NCI-H1092 (cell line): ENCODE measurements around the gene RNF151.
"Not testable (repeated sequence)": the region's sequence is repeated elsewhere in the genome, so short reads cannot be mapped to it uniquely, and the experiment has no call there.

Experiments used
- DNase-seq: peaks from one replicate; lab custom pipeline; 2025; lab: John Stamatoyannopoulos, UW

The RNF151 gene

DNA sequence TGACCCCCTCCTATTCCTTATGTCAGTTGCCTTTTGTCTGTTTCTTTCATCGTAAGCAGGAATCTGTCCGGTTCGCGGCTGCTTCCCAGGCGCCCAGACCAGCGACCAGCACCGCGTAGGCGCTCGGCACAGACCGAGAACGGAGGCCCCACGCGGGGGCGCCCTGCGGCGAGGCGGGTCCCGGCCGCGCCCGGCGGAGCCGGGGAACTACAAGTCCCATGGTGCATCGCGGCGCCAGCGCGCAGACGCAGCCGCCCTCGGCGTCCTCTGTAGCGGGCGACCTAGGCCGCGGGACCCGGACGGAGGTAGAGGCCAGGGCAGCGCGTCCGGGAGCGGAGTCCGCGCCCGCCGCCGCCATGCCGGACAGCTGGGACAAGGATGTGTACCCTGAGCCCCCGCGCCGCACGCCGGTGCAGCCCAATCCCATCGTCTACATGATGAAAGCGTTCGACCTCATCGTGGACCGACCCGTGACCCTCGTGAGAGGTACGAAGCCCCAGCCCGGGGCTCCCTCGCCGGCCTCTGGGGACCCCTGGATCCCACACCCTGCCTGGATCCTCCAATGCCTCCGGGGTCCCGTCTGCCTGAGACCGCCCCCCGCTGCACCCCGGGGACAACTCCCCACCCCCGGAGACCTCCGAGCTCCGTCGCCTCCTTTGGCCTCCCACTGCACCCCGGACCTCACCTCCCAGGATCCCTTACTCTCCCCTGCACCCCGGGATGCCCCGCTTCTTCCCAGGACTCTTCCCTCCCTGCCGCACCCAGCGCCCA is 7.2 kb upstream of the RNF151 start, which contains the start of gene NDUFB10:
Gene NDUFB10, plus strand, starts transcription at position 270 of the 771 bp plus-strand sequence. Its CDS starts 87 bp downstream, at position 357.
- peak; percentile 83 for DNase-seq

DNA sequence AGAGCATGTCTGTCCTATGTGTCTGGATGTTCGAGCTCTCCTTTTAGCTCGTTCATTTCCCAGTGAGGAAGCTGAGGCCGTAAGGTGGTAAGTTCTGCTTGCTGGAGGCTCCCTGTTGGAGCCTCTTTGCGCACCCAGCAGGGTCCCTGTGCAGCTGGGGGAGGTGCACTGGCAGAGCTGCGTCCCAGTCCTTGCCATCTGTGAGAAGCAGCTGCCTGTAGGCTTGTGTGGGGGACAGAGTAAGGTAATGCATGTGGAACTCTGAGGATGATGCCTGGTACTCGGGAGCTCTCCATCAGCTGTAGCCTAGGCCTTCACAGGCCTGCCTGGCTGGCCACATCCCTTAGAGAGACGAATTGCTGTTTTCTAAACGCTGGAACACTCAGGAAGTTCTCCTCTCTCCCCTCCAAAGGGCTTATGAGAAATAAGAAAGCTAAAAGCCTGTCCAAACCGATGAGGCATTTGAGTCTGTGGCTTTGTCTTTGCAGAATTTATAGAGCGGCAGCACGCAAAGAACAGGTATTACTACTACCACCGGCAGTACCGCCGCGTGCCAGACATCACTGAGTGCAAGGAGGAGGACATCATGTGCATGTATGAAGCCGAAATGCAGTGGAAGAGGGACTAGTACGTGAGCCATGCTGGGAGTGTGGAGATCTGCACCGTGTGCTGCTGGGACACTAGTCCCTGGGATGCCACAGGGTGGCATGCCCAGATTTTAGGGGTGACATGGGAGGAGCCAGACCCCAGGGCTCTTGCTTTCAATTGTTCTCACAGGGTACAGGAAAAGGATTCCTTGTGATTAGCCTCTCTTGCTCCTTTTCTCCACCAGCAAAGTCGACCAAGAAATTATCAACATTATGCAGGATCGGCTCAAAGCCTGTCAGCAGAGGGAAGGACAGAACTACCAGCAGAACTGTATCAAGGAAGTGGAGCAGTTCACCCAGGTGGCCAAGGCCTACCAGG is 5.7 kb upstream of the RNF151 start:
- no peak for DNase-seq

DNA sequence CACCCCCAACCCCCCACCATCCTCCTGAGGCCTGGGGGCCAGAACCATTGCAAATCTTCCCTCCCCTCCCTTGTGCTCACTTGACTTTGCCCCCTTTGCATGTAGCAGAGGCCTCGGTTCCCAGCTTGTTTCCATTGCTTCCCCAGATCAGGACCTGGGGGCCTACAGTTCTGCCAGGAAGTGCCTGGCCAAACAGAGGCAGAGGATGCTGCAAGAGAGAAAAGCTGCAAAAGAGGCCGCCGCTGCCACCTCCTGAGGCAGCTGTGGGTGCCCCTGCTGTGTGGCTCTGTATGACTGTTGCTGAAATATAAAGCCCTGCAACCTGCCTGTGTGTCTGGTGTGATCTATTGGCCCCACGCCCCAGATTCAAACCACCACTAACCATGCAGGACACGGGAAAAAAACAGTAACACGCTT is 5.0 kb upstream of the RNF151 start:
- no peak for DNase-seq

DNA sequence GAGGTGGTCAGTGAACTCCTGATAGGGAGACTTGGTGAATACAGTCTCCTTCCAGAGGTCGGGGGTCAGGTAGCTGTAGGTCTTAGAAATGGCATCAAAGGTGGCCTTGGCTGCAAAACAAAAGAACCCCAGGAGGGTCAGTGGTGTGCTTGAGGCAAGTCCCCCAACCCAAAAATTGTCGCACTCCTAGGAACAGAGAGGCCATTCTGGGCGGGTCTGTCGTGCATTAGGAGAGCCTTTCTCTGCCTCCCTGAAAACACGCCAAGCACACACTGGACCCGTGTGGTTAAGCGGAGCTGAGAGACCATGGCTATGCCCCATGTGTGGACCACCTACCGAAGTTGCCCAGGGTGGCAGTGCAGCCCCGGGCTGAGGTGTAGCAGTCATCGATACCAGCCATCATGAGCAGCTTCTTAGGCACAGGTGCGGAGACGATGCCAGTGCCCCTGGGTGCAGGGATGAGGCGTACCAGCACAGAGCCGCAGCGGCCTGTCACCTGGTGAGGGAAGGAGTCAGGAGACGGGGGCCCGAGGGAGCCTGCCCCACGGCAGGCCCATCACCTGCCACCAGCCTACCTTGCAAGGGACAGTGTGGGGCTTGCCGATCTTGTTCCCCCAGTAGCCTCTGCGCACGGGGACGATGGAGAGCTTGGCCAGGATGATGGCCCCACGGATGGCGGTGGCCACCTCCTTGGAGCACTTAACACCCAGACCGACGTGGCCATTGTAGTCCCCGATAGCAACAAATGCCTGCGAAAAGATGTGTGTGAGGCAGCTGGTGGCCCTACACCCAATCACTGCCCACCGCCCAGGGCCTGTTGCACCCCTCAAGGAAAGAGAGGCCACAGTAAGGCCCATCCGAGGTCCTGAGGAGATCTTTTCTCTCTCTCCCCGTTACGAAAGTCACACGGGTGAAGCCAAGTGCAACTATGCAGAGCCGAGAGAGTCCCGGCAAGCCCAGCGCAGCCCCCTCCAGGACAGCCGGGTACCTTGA is 4.2 kb upstream of the RNF151 start:
- not testable (repeated sequence) for DNase-seq

DNA sequence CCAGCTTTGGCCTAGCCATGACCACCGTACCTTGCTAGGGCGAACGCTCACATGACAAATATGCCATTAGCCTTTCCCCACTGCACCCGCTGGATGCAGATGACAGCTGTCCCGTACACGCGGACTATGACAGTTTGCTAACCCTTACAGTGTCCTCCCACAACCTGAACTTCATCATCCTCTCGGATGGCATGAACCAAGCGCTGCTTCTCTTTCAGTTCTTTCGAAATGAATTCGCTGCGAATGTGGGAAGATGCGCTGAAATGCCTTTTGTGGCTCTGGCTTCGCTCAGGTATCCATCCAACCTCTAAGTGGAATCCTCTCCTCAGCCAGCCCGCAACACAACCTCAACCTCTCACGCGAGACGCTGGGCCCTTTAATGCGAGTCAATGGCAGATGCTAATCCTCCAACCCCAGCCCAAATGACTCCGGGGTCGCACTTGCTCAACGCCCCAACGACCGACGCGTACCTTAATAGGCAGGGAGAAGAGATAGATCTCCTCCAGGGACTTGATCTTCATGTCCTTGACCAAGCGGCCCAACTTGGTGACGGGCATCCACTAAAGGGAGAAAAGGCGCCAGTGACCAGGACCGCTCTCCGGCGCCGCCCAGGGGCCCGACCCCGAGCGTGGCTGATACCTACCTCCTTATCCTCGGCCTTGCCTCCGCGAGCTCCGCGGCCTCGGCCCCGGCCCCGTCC is 2.7 kb upstream of the RNF151 start:
- no peak for DNase-seq

DNA sequence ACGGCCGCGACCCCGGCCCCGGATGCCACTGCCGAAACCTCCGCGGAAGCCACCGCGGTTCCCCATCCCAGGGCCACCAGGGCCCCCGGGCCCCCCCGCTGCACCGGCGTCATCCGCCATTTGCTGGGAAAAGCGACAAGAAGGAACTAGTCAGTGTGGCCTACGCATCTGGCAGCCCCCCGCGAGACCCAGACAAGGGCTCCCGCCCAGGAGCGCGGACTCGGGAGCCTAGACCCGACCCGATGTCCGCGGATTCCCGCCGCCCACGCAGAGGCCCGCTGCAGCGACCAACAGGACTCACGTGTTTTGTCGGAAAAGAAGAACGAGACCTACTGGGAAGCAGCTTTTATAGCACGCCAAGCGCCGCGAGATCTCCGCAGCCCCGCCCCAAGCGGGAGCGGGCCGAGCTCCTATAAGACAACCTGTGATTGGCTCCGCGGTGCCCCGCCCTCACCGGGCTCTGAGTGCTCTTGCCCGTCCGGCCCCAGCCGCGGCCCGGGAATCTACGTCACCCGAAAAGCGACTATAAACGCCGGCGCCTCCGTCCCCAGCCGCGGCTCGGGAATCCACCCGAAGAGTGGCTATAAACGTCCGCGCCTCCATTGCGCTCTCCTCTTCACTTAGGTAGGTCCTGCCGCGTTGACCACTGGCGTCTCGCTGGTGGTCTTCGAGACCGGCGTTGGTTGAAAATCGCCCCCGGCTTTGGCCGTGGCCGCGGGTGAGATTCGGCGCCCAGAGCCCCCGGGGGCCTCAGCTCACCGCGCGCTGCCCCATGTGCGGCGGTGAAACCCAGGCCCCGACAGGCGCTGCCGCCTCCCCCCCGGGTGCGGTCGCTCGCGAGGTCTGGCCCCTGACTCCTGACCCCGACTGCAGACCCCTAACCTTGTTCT is 1.9 kb upstream of the RNF151 start, which contains the start of gene RPS2:
Gene RPS2, minus strand, starts transcription at position 321 of the 890 bp plus-strand sequence. Its CDS starts 201 bp downstream, at position 120.
- DNase-seq, result peak; percentile 99

DNA sequence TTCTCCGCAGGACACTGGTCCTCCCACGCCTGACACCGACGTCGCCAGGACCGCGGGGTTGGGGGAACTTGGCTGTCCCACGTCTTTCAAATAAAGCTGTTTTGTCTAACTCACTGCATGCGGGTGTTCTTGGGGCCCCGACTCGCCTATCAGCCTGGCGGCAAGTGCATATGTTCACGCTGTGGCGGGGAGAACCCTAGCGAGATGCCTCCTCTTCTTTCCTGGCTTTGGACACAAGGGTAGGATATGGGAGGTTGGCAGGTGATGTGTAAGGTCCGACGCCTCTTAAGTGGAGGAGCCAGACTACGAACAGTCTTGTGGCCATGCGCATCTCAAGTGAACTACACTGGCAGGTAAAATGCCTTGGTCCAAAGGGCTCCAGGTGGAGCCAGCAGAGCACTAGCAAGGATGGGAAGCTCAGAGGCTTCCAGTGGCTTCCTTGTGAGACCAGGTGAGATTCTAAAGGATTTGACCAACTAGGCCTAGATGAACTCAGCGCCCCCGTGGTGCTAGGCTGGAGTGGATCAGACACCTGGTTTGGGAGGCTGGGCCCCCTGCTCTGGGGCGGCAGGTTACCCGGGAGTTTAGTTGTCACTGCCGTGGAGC is 1.2 kb upstream of the RNF151 start:
- no peak for DNase-seq

DNA sequence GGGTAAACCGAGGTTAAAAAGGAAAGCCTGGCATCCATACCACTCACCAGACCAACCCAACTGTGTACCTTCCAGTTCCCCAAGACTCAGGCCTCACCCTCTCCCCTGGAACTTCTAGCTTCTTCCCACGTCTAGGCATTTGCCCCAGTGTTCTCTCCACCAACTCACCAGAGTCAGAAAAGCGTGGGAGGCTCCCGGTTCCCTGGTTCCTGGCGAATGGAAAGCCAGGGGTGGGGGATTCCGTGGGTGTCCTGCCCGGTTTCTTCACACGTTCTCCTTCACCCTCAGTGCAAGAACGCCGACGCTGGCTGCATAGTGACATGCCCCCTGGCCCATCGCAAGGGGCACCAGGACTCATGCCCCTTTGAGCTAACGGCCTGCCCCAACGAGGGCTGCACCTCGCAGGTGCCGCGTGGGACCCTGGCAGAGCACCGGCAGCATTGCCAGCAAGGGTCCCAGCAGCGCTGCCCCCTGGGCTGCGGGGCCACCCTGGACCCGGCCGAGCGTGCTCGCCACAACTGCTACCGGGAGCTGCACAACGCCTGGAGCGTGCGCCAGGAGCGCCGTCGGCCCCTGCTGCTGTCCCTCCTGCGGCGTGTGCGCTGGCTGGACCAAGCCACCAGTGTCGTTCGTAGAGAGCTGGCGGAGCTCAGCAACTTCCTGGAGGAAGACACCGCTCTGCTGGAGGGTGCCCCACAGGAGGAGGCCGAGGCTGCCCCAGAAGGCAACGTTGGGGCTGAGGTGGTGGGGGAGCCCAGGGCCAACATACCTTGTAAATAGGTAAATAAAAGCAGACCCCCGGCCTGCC is 1.7 kb downstream of the RNF151 start:
- no peak for DNase-seq

DNA sequence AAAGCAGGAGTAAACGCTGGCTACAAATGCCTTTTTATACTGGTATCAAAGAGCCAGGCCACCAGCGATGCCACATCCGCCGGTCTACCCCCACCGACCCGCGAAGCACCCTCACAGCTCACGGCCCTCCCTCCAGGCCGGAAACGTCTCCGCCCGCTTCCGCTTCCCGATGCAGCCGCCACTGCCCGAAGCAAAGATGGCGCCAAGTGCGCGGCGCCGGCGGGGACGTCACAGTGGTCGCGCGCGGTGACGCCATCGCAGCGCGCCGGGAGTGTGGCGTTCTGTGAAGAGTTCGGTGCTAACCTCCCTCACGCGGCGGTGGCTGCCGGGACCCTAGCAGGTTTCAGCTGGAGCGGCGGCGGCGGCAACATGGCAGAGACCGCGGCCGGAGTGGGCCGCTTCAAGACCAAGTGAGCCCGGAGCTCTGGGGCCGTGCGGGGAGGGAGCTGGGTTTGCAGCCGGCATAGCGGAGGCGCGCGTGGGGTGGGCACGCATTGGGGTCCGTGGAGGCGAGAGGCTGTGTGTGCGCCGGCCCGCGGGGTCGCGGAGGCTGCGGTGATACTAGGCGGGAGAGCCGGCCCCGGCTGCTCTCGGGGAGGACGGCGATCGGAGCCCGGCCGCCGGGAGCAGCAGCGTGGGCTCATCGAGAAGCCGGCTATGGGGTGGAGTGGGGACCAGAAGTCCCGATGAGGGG is 5.3 kb downstream of the RNF151 start, which contains the start of gene TBL3:
Gene TBL3, plus strand, starts transcription at position 258 of the 694 bp plus-strand sequence. Its CDS starts 112 bp downstream, at position 370.
- DNase-seq, result peak; percentile 87

DNA sequence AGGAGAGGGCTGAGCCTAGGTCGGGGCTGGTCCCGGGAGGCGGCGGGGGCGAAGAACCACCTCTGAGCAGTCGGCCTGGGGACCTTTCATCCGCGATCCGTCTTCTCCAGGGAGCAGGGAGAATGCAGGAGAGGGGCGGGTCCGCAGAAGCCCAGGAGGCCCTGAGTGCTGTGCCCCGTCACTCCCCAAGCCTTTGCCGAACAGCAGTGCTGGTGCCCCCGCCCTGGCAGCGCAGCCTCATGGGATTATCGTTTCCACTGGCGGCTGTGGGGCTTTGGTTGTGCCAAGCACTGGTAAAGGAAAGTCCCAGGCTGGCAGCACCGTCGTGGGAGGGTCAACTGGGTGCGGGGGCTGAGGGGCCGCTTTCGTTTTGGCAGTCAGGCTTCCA is 5.8 kb downstream of the RNF151 start:
- no peak for DNase-seq

DNA sequence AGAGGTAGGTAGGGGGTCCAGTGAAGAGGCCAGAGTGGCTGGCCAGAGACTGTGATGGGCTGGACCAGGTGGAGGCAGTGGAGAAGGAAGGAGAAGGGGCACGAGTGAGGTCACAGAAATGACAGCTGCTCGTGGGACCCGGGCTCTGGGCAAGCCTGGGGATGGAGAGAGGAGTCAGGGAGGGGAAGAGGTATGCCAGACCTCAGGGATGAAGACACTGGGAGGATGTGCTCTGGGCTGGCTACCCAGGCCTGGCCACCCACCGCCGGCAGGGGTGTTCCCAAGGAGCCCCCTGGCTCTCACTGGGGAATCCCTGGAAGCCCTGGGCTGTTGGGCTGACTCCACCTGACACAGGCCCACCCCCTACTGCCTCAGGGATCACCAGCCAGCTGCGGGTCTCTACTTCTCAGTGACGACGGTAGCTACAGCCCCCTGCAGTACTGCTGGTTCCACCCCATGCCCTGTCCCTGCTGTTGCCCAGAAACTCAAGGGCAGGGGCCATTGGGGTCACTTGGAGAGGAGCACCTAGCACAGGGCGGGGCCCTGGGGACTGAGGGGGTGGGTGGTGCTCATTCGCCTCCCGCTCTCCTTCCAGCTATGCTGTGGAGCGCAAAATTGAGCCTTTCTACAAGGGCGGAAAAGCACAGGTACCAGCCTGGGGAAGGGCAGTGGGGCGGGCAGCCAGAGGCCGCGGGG is 7.0 kb downstream of the RNF151 start:
- no peak for DNase-seq

DNA sequence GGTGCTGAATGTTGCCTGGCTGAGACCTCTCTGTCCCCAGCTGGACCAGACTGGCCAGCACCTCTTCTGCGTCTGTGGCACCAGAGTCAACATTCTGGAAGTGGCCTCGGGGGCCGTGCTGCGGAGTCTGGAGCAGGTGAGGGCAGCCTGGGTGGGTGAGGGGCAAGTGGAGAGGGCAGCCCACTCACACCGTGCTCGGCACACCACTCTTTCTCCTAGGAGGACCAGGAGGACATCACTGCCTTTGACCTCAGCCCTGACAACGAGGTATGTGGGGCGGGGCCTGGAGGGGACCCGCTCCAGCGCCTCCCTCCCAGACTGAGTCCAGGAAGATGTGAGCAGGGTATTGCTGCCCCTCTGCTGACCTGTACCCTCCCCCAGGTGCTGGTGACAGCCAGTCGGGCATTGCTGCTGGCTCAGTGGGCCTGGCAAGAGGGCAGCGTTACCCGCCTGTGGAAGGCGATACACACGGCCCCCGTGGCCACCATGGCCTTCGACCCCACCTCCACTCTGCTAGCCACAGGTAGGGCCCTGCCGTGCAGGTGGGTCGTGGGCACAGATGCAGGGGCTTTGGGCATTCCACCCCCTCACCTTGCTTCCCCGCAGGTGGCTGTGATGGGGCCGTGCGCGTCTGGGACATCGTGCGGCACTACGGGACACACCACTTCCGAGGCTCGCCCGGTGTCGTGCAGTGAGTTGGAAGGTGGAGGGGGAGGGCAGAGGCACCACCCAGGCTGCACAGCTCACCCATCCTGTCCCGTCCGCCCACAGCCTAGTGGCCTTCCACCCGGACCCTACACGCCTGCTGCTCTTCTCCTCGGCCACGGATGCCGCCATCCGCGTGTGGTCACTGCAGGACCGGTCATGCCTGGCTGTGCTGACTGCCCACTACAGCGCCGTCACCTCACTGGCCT is 7.8 kb downstream of the RNF151 start:
- DNase-seq, result no peak

DNA sequence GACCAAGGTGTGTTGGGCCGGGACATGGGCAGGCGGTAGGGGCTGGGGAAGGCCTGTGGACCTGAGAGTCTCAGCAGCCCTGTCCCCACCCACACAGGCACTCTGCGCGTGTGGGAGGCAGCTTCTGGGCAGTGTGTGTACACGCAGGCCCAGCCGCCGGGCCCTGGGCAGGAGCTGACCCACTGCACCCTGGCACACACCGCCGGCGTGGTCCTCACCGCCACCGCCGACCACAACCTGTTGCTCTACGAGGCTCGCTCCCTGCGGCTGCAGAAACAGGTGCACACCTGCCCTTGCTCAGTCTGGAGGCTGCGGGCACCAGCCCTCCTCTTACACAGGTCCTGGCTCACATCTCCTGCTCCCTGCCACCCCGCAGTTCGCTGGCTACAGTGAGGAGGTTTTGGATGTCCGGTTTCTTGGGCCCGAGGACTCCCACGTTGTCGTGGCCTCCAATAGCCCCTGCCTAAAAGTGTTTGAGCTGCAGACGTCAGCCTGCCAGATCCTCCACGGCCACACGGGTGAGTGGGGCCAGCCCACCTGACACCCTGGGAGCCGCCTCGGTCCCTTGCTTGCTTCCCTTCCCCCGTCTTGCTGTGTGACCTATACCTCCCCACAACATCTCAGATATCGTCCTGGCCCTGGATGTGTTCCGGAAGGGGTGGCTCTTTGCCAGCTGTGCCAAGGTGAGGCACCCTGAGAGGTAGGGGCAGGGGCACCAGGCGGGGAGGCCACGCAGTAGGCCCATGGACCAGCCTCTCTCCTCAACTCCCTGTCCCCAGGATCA is 9.0 kb downstream of the RNF151 start:
- no peak for DNase-seq

DNA sequence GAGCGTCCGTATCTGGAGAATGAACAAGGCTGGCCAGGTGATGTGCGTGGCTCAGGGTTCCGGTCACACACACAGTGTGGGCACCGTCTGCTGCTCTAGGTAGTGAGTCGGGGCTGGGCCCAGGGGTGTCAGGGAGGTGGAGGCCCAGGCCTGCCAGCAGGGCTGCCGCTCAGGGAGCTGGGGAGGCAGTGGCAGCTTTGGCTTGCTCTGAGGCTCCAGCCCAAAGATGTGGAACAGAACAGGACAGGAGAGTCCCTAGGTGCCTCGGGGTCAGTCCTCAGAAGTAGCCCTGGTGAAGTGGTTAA is 9.5 kb downstream of the RNF151 start:
- DNase-seq, result no peak
